HS-27A (cell line): Measurements from ENCODE around the gene AMIGO2.

Source experiments
- DNase-seq: peaks from one replicate; pipeline ENCODE4 v3.0.0-alpha.2; 2012; ENCODE audit warnings: low read depth, missing footprints

The AMIGO2 gene

GRCh38 chr12:47033789-47034555 lies 45.8 kb downstream of the AMIGO2 start:
- no peak for DNase-seq

DNA sequence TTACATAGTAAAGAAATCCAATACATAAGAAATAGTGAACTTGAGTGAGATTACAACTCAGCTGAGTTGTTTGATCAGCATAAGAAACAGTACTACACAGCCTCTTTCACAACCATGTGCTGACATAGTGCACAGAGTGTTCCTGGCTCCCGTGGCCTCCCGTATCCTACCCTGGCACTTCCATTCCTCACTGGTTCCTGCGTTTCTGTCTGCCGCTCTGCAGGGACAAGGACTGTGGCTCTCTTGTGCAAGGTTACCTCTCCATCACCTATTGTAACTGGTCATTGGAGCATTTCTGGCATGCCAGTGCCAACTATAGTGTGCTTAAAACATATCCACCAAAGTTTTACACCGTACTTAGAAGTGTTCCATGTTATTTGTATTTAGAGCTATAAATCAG lies 46.7 kb downstream of the AMIGO2 start:
- DNase-seq = no peak

DNA sequence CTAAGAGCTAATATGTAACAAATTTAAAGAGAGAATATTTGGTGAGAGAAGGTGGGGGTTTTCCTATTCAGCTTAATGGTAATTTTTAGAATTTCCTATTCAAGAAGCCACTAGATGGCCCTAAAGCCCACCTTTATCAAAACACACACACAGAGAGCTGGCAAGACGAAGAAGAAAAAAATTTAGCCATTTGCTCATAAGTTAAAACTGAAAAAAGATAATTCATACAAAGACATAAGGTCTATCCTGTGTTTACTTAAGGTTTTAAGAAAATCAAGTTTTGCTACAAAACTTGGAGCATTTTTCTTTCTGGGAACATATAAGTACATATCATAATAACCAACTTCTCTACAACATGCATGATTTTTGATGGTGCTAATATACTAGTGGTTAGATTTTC lies 47.1 kb downstream of the AMIGO2 start:
- no peak for DNase-seq

DNA sequence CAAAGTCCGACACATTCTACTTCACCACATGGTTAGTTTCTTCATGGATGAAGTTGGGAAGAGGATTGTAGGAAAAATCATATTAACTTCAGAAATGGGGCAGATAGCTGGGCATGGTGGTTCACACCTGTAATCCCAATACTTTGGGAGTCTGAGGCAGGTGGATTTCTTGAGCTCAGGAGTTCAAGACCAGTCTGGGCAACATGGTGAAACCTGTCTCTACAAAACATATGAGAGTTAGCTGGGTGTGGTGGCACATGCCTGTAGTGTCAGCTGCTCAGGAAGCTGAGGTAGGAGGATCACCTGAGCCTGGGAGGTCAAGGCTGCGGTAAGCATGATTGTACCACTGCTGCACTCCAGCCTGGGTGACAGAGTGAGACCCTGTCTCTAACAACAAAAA lies 49.9 kb downstream of the AMIGO2 start:
- no peak for DNase-seq

- no peak for DNase-seq
Observed at GRCh38 chr12:47028981-47029708, 50.6 kb downstream of the AMIGO2 start.

GRCh38 chr12:47028186-47028585 lies 51.6 kb downstream of the AMIGO2 start:
- no peak for DNase-seq
